ENCODE results near the gene UGDH. TPM values are rescaled to one million over a fixed set of nuclear protein-coding genes. Genes with fewer than 3 reads are reported as not detected.
A peak's percentile ranks its signal among the peaks of the same experiment; 100 is the strongest.
"Not testable (repeated sequence)": the region's sequence is repeated elsewhere in the genome, so short reads cannot be mapped to it uniquely, and the experiment has no call there.

The UGDH gene
- 71.1 and 82.8 TPM in 2 replicates for total RNA-seq (2014; rRNA removed; shearing (Covaris generic))

GRCh38 chr4:39527296-39528060 lies at the start of gene UGDH:
Gene UGDH (minus strand): TSS chr4:39527439. CDS start chr4:39521512, 5,927 bp downstream.
- peak; percentile 90 for DNase-seq (ENCODE audit: low spot score)

- no peak for DNase-seq (ENCODE audit: low spot score)
Measured at GRCh38 chr4:39574946-39575345, 47.7 kb upstream of the UGDH start.

- no peak for DNase-seq (ENCODE audit: low spot score)
Measured at GRCh38 chr4:39571504-39571903, 44.3 kb upstream of the UGDH start.

- DNase-seq (ENCODE audit: low spot score) = no peak
Measured at GRCh38 chr4:39571054-39571453, 43.8 kb upstream of the UGDH start.

GRCh38 chr4:39569209-39569608 lies 42.0 kb upstream of the UGDH start:
- DNase-seq (ENCODE audit: low spot score) = no peak

- no peak for DNase-seq (ENCODE audit: low spot score)
Measured at GRCh38 chr4:39568805-39569204, 41.6 kb upstream of the UGDH start.

GRCh38 chr4:39565878-39566600 lies 38.8 kb upstream of the UGDH start:
- peak; percentile 73 for DNase-seq (ENCODE audit: low spot score)

- no peak for DNase-seq (ENCODE audit: low spot score)
Measured at GRCh38 chr4:39563346-39563847, 36.2 kb upstream of the UGDH start.

- no peak for DNase-seq (ENCODE audit: low spot score)
Measured at GRCh38 chr4:39562792-39563191, 35.6 kb upstream of the UGDH start.

GRCh38 chr4:39559626-39560025 lies 32.4 kb upstream of the UGDH start:
- DNase-seq (ENCODE audit: low spot score) = no peak

GRCh38 chr4:39555472-39555871 lies 28.2 kb upstream of the UGDH start:
- no peak for DNase-seq (ENCODE audit: low spot score)

- DNase-seq (ENCODE audit: low spot score) = peak; percentile 10
Measured at GRCh38 chr4:39548425-39549067, 21.3 kb upstream of the UGDH start.

GRCh38 chr4:39544580-39545315 lies 17.5 kb upstream of the UGDH start:
- DNase-seq (ENCODE audit: low spot score) = no peak

GRCh38 chr4:39544080-39544479 lies 16.8 kb upstream of the UGDH start:
- not testable (repeated sequence) for DNase-seq (ENCODE audit: low spot score)

GRCh38 chr4:39543034-39543433 lies 15.8 kb upstream of the UGDH start:
- no peak for DNase-seq (ENCODE audit: low spot score)

GRCh38 chr4:39542611-39543012 lies 15.4 kb upstream of the UGDH start:
- no peak for DNase-seq (ENCODE audit: low spot score)

GRCh38 chr4:39541987-39542610 lies 14.9 kb upstream of the UGDH start:
- DNase-seq (ENCODE audit: low spot score) = no peak

GRCh38 chr4:39539089-39539611 lies 11.9 kb upstream of the UGDH start:
- no peak for DNase-seq (ENCODE audit: low spot score)

GRCh38 chr4:39533541-39533940 lies 6.3 kb upstream of the UGDH start:
- no peak for DNase-seq (ENCODE audit: low spot score)

- DNase-seq (ENCODE audit: low spot score) = not testable (repeated sequence)
Measured at GRCh38 chr4:39532237-39532636, 5.0 kb upstream of the UGDH start.

- no peak for DNase-seq (ENCODE audit: low spot score)
Measured at GRCh38 chr4:39530682-39531081, 3.4 kb upstream of the UGDH start.

Measured in A172 (cell line).